DND-41 (cell line): Measurements from ENCODE around the gene RASGRF1.

Source experiments
- CTCF ChIP-seq: IDR thresholded peaks from 2 replicates; pipeline ENCODE4 v1.5.1; 2012; ENCODE audit warnings: borderline replicate concordance, low read length, moderate library complexity, mild to moderate bottlenecking; ENCODE audit not compliant: poor library complexity, severe bottlenecking; ENCODE audit errors: extremely low read depth
- EZH2 ChIP-seq: IDR thresholded peaks from 3 replicates; pipeline ENCODE4 v1.6.1; 2012; ENCODE audit warnings: borderline replicate concordance, low read depth, mild to moderate bottlenecking, moderate library complexity, low read length, inconsistent platforms; ENCODE audit not compliant: severe bottlenecking

GRCh38 chr15:78925956-78926743 is 164.4 kb downstream of the RASGRF1 start:
- TF ChIP-seq CTCF (no peak), EZH2 (no peak)
